Measurements from ENCODE around the gene TMEM89.

The TMEM89 gene

DNA sequence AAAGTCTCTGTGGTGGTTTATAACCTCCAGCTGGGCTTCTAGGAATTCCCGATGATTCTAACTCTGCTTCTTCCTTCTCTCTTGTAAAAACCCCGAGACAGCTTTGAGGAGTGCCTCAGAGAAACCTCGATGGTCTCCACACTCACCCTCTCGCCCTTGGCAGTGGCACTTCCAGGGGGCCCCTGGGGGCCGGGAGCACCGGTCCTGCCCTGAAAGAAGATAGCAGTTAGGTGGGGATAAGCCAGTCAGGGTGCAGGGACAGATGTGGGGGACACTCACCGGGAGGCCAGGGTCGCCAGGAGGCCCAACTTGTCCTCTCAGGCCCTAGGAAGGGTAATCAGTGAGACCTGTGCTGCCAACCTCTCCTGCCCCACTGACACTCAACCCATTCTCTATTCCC is 36.2 kb downstream of the TMEM89 start:
- no peak for DNase-seq

DNA sequence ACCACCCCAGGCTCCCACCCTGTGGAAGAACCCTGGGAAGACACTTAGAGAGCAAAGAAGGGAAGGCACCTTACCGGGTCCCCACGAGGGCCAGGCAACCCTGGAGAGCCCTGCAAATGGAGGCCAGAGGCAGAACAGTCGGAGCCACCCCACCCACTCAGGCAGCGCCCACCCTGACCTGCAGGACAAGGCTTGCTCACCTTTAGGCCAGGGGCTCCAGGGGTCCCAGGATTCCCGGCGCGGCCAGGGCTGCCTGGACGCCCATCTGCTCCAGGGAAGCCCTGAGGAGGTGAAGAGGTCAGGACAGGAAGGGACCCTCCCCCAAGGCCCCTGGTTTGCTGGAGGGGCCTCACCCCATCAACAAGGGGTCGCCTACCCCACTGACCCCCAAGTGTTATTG is 36.7 kb downstream of the TMEM89 start:
- DNase-seq, result no peak

DNA sequence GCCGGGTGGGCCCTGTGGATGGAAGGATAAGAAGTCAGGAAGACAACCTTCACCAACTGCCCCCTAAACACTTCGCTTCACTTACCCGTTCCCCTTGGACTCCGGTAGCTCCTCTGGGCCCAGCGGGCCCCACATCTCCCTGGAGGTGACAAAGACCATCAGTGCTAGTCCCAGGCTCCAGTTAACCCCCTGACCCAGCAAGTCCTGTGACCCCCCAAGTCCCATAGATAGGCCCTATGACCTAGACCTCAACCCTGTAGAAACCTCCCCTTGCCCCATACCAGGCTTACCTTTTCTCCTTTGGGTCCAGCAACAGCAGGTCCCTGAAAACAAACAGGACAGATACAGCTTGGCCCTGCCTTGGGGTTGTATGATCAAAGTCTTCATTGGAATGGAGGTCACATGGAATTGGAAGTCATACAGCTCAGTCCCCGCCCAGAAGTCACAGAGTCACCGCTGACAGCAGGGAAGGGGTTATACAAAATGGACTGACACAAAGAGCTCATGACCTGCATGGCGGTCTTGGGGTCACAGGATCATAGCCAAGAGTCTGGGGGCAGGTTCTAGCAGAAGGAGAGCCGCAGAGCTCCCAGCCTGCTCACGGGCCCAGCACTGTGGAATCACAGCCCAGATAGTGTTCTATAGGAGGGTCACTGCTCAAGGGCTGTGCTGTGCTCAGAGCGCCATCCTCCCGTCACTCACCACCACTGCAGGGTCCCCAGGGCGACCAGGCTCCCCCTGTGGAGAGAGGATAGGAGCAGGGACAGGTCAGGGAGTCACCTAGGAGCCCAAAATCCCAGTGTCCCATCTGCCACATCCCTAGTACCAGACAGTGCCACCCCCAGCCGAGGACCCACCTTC is 39.7 kb downstream of the TMEM89 start:
- no peak for DNase-seq

DNA sequence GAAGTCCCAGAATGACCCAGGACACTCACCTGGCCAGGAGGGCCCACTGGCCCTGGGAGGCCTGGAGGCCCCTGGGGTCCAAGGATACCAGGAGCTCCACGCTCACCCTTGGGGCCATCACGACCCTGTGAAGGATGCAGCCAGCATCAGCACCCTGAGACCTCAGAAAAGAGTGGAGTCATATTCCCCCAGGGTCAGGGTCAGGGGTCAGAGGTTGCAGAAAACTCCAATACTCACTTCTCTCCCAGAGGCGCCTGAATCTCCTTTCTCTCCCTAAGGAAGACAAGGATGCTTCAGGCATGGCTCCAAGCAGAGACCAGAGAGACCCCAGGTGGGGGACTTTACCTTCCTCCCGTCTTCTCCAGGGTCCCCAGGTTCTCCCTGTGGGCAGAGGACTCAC is 44.9 kb downstream of the TMEM89 start:
- no peak for DNase-seq

DNA sequence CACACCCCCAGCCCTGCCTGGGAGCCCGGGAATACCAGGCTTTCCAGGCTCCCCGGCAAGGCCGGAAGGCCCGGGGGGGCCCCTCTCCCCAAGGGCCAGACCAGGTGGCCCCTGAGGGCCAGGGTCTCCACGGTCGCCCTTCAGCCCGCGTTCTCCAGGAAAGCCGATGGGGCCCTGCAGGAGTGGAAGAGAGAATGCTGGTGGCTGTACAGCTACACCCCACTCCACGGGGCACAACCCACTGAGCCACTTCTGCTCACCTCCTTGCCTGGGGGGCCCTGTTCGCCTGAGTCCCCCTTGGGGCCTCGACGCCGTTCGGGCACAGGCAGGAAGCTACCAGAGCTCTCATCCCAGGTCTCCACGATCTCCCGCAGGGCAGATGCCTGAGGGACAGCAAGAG is 46.2 kb downstream of the TMEM89 start:
- no peak for DNase-seq

DNA sequence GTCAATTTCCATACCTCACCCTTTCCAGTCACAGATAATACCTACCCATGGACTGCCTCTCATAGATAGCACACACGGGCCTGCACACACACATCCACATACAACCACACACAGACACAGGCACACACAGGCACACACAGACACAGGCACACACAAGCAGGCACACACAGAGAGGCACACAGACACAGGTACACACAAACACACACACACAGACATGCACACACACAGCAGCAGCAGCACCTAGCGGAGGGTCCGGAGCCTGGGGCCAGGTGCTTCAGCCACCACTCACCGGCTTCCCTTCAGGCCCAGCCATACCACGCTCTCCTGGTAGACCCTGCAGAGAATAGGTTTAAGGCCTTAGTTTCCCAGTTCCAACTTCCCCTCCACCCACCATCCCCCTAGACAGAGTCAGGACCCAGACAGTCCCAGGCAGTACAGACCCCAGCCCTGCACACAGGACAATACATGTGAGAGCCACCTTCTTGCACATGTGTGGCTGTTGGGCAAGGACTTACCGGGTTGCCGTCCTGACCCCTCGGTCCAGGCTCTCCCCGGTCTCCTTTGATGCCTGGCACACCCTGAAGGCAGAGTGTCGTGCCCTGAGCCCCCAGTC is 47.5 kb downstream of the TMEM89 start:
- DNase-seq, result no peak

DNA sequence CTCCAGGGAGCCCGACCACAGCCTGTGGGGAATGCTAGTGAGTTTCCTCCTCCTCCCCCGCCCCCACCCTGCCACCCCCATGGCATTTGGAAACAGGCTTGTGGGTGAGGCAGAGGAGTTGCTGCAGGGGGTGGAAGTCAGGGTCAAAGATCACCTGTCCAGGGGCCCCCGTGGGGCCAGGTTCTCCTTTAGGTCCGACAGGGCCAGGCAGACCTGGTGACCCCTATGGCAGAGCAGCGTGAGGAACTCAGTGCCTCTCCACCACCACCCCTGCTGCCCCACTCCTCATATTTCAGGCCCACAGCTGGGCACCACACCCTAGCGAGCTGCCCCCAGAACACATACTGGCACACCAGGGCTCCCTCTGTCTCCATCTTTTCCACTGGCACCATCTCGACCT is 49.1 kb downstream of the TMEM89 start:
- DNase-seq, result no peak

DNA sequence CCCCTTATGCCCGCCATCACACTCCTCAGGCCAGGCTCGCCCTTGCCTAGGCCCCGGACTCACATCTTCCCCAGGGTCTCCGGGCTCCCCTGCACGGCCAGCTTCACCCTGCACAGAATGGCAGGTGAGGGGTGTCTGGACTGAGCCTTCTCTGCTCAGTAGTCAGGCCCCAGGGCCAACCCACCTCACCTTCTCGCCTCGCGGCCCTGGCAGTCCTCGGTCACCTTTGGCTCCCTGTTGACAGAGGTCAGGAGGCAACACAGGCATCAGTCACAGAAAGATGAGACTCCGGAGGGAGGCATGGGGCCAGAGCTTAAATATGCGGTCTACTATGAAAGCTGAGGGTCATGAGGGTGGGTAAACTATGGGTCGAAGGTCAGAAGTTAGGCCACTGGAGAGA is 49.6 kb downstream of the TMEM89 start:
- no peak for DNase-seq
